ENCODE results near the gene ZNF668. TPM values are rescaled to one million over a fixed set of nuclear protein-coding genes. Genes with fewer than 3 reads are reported as not detected.

The ZNF668 gene
- total and polyA plus RNA-seq, 2 of the 13 experiments (the other 11 are each of a cell fraction or from before 2014, with no cell fraction given), result 3.8 to 9.8 TPM

DNA sequence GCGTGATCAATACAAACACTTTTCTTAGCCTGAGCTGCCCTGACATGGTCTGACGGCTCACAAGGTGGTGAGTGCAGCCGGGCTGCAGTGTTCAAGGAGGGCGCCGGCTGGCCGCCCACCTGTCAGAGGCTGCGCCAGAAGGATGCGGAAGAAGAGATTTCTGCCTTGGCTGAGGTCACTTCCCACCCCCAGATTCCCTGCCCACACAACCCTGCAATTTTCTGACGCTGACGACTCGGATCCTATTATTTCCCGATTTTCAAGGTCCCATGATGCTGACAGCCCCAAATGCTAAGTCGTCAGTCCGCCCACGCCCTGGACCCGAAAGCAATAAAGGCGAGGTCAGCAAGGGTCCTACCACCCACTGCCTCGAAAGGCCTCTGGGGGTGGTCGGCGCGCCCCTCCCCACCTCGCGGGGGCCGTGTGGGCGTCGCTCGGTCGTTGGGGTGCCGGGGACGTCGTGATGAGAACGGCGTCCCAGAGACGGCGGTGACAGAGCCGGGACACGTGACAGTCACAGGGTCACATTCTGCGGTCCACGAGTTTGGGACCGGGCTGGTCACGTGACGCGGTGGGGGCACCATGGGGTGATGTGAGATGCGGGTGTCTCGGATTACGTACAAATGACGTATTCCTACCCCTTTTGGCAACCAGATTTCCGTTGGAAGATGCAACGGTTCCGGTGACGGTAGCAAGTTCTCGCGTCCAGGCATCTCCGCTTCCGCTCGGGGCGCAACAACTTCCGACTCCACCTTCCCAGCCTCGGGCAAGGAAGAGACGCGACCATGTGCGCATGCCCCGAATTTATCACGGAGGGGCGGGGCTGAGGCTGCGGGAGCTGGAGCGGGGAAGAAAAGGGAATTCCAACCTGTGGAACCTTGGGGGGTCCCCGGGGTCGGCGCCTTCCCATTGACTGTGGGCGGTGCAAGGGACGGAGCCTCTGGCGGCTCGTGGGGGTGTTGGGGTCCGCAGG lies 41.0 kb downstream of the ZNF668 start, which contains the start of gene STX4 (continued):
- no peak for TF ChIP-seq PRMT3 (CRISPR knock-in tag; IDR thresholded peaks at IDR 0.05; ENCODE audit: borderline replicate concordance, low read depth)
- TF ChIP-seq, protein P1, sequence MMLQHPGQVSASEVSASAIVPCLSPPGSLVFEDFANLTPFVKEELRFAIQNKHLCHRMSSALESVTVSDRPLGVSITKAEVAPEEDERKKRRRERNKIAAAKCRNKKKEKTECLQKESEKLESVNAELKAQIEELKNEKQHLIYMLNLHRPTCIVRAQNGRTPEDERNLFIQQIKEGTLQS (CRISPR knock-in tag; IDR thresholded peaks at IDR 0.05), result 0 out of 2 replicates have a peak, but pooled peaks have one; percentile 18
- TF ChIP-seq, protein P2, sequence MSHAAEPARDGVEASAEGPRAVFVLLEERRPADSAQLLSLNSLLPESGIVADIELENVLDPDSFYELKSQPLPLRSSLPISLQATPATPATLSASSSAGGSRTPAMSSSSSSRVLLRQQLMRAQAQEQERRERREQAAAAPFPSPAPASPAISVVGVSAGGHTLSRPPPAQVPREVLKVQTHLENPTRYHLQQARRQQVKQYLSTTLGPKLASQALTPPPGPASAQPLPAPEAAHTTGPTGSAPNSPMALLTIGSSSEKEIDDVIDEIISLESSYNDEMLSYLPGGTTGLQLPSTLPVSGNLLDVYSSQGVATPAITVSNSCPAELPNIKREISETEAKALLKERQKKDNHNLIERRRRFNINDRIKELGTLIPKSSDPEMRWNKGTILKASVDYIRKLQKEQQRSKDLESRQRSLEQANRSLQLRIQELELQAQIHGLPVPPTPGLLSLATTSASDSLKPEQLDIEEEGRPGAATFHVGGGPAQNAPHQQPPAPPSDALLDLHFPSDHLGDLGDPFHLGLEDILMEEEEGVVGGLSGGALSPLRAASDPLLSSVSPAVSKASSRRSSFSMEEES (CRISPR knock-in tag; IDR thresholded peaks at IDR 0.05), result peak; percentile 90
- TF ChIP-seq ARNTL (CRISPR knock-in tag; IDR thresholded peaks at IDR 0.05), result peak; percentile 94
- TF ChIP-seq, protein P3, sequence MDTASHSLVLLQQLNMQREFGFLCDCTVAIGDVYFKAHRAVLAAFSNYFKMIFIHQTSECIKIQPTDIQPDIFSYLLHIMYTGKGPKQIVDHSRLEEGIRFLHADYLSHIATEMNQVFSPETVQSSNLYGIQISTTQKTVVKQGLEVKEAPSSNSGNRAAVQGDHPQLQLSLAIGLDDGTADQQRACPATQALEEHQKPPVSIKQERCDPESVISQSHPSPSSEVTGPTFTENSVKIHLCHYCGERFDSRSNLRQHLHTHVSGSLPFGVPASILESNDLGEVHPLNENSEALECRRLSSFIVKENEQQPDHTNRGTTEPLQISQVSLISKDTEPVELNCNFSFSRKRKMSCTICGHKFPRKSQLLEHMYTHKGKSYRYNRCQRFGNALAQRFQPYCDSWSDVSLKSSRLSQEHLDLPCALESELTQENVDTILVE (CRISPR knock-in tag; IDR thresholded peaks at IDR 0.05), result peak; percentile 45; the same call in 1 of the 2 replicates
- no peak for TF ChIP-seq HMGA1 (CRISPR knock-in tag; conservative IDR thresholded peaks at IDR 0.05)
- TF ChIP-seq BRCA1 (CRISPR knock-in tag; IDR thresholded peaks at IDR 0.05), result no peak; the same call in 1 of the 2 replicates
- peak; percentile 94 for TF ChIP-seq KAT8 (CRISPR knock-in tag; IDR thresholded peaks at IDR 0.05)
- TF ChIP-seq SUZ12 (IDR thresholded peaks at IDR 0.05; ENCODE audit: low read depth, low read length), result no peak
- TF ChIP-seq SOX13 (IDR thresholded peaks at IDR 0.05), result no peak
- no peak for TF ChIP-seq SOX13 (CRISPR knock-in tag; conservative IDR thresholded peaks at IDR 0.05 in 1 of 2, IDR thresholded peaks at IDR 0.05 in 1 of 2)
- peak; percentile 75 for TF ChIP-seq RBFOX2 (IDR thresholded peaks at IDR 0.05; ENCODE audit: low read depth, low read length)
- TF ChIP-seq ZNF782 (CRISPR knock-in tag; IDR thresholded peaks at IDR 0.05; ENCODE audit: borderline replicate concordance), result peak; percentile 84
- TF ChIP-seq SALL2 (CRISPR knock-in tag; IDR thresholded peaks at IDR 0.05), result peak; percentile 84
- peak; percentile 98; the same call in 1 of the 2 replicates for TF ChIP-seq GLI4 (CRISPR knock-in tag; IDR thresholded peaks at IDR 0.05; ENCODE audit: borderline replicate concordance)
- peak; percentile 95 for TF ChIP-seq ELF1 (CRISPR knock-in tag; IDR thresholded peaks at IDR 0.05)
- peak; percentile 82; the same call in 1 of the 2 replicates for TF ChIP-seq ZNF124 (CRISPR knock-in tag; IDR thresholded peaks at IDR 0.05)
- TF ChIP-seq, protein P4, sequence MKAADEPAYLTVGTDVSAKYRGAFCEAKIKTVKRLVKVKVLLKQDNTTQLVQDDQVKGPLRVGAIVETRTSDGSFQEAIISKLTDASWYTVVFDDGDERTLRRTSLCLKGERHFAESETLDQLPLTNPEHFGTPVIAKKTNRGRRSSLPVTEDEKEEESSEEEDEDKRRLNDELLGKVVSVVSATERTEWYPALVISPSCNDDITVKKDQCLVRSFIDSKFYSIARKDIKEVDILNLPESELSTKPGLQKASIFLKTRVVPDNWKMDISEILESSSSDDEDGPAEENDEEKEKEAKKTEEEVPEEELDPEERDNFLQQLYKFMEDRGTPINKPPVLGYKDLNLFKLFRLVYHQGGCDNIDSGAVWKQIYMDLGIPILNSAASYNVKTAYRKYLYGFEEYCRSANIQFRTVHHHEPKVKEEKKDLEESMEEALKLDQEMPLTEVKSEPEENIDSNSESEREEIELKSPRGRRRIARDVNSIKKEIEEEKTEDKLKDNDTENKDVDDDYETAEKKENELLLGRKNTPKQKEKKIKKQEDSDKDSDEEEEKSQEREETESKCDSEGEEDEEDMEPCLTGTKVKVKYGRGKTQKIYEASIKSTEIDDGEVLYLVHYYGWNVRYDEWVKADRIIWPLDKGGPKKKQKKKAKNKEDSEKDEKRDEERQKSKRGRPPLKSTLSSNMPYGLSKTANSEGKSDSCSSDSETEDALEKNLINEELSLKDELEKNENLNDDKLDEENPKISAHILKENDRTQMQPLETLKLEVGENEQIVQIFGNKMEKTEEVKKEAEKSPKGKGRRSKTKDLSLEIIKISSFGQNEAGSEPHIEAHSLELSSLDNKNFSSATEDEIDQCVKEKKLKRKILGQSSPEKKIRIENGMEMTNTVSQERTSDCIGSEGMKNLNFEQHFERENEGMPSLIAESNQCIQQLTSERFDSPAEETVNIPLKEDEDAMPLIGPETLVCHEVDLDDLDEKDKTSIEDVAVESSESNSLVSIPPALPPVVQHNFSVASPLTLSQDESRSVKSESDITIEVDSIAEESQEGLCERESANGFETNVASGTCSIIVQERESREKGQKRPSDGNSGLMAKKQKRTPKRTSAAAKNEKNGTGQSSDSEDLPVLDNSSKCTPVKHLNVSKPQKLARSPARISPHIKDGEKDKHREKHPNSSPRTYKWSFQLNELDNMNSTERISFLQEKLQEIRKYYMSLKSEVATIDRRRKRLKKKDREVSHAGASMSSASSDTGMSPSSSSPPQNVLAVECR (CRISPR knock-in tag; IDR thresholded peaks at IDR 0.05; ENCODE audit: borderline replicate concordance), result peak; percentile 93
- TF ChIP-seq GABPB1 (CRISPR knock-in tag; IDR thresholded peaks at IDR 0.05), result peak; percentile 97
- TF ChIP-seq ZNF260 (CRISPR knock-in tag; IDR thresholded peaks at IDR 0.05; ENCODE audit: borderline replicate concordance, low read depth), result no peak

Data from HepG2 (cell line).